DND-41 (cell line): ENCODE data around the gene TRANK1.
"Not testable (repeated sequence)": the region's sequence is repeated elsewhere in the genome, so short reads cannot be mapped to it uniquely, and the experiment has no call there.

Experiments used
- ATAC-seq: fragments of 200-7000 bp; cut with Tn5 transposase; 3 replicates; pipeline ENCODE4 v1.9.1; 2021; ENCODE audit warnings: low read depth; ENCODE audit not compliant: insufficient read depth
- DNase-seq: peaks from one replicate; pipeline ENCODE4 v3.0.0-alpha.2; 2020
- H2AFZ ChIP-seq: 2 replicates; pipeline ENCODE4 v1.6.0; 2012; ENCODE audit warnings: low read depth, low read length
- H3K27ac ChIP-seq: 2 replicates; pipeline ENCODE4 v1.5.1; 2012; ENCODE audit warnings: low read length, inconsistent platforms
- H3K27me3 ChIP-seq: fragments of 200-600 bp; sonication (generic); 2 replicates; pipeline ENCODE4 v1.6.0; 2012; ENCODE audit warnings: low read length, mild to moderate bottlenecking, inconsistent platforms; ENCODE audit not compliant: insufficient read depth, poor library complexity
- H3K36me3 ChIP-seq: 2 replicates; pipeline ENCODE4 v1.5.1; 2012; ENCODE audit warnings: low read length, inconsistent platforms; ENCODE audit not compliant: insufficient read depth
- H3K4me1 ChIP-seq: 2 replicates; pipeline ENCODE4 v1.5.1; 2012; ENCODE audit warnings: mild to moderate bottlenecking, low read length; ENCODE audit not compliant: insufficient read depth
- H3K4me2 ChIP-seq: 2 replicates; pipeline ENCODE4 v1.6.0; 2012; ENCODE audit warnings: mild to moderate bottlenecking, moderate library complexity, low read length, inconsistent platforms; ENCODE audit not compliant: insufficient read depth
- H3K4me3 ChIP-seq, 2 experiments: fragments of 200-600 bp in 1 of 2; shearing (Covaris generic) in 1 of 2; 2 replicates each; pipeline ENCODE4 v1.5.1; 2012 to 2016; ENCODE audit warnings: inconsistent platforms in 2 of 2, low read length in 2 of 2, mild to moderate bottlenecking in 2 of 2, low read depth in 1 of 2, moderate library complexity in 1 of 2
- H3K79me2 ChIP-seq: 2 replicates; pipeline ENCODE4 v1.6.0; 2012; ENCODE audit warnings: low read length, inconsistent platforms; ENCODE audit not compliant: insufficient read depth
- H3K9ac ChIP-seq: 2 replicates; pipeline ENCODE4 v1.6.0; 2012; ENCODE audit warnings: low read depth, mild to moderate bottlenecking, inconsistent platforms, low read length, moderate library complexity
- H3K9me3 ChIP-seq: 2 replicates; pipeline ENCODE4 v1.5.1; 2012; ENCODE audit warnings: low read length, moderate library complexity, mild to moderate bottlenecking, inconsistent platforms; ENCODE audit not compliant: insufficient read depth, severe bottlenecking
- H4K20me1 ChIP-seq: 2 replicates; pipeline ENCODE4 v1.6.0; 2012; ENCODE audit warnings: low read length; ENCODE audit not compliant: insufficient read depth
- CTCF ChIP-seq: IDR thresholded peaks from 2 replicates; pipeline ENCODE4 v1.5.1; 2012; ENCODE audit warnings: borderline replicate concordance, low read length, moderate library complexity, mild to moderate bottlenecking; ENCODE audit not compliant: poor library complexity, severe bottlenecking; ENCODE audit errors: extremely low read depth
- EZH2 ChIP-seq: IDR thresholded peaks from 3 replicates; pipeline ENCODE4 v1.6.1; 2012; ENCODE audit warnings: borderline replicate concordance, low read depth, mild to moderate bottlenecking, moderate library complexity, low read length, inconsistent platforms; ENCODE audit not compliant: severe bottlenecking

TRANK1 gene

GRCh38 chr3:36957063-36957462 is 12.2 kb upstream of the TRANK1 start:
- ATAC-seq (no peak), DNase-seq (no peak)
- peaks cover 15% of the 10 kb centered on the region; the same call in 1 of the 2 replicates for H3K4me1 ChIP-seq
- no peak overlapping the region for H2AFZ ChIP-seq
- TF ChIP-seq EZH2 (no peak), CTCF (peak; percentile 33)
- H3K27ac ChIP-seq, result no peak overlapping the region
- H3K9ac ChIP-seq, result no peak overlapping the region
- no peak overlapping the region for H3K4me2 ChIP-seq
- no peaks in the 10 kb centered on the region for H4K20me1 ChIP-seq
- no peak overlapping the region for H3K4me3 ChIP-seq
- no peaks in the 10 kb centered on the region for H3K36me3 ChIP-seq
- no peaks in the 10 kb centered on the region for H3K79me2 ChIP-seq
- H3K9me3 ChIP-seq, result no peaks in the 10 kb centered on the region
- no peaks in the 10 kb centered on the region for H3K27me3 ChIP-seq

GRCh38 chr3:36956155-36956554 is 11.3 kb upstream of the TRANK1 start:
- Histone ChIP-seq H3K36me3 (no peaks in the 10 kb centered on the region), H3K79me2 (no peaks in the 10 kb centered on the region), H3K9ac (no peak overlapping the region), H3K27me3 (no peaks in the 10 kb centered on the region), H3K4me2 (no peak overlapping the region), H3K4me3 (no peak overlapping the region), H3K27ac (no peak overlapping the region), H3K9me3 (no peaks in the 10 kb centered on the region), H4K20me1 (no peaks in the 10 kb centered on the region), H2AFZ (no peak overlapping the region), H3K4me1 (peaks cover 15% of the 10 kb centered on the region; the same call in 1 of the 2 replicates)
- DNase-seq (no peak), ATAC-seq (no peak)
- TF ChIP-seq EZH2 (no peak), CTCF (no peak)

GRCh38 chr3:36954452-36955134 is 9.7 kb upstream of the TRANK1 start:
- no peaks in the 10 kb centered on the region for H4K20me1 ChIP-seq
- no peaks in the 10 kb centered on the region for H3K36me3 ChIP-seq
- no peak for TF ChIP-seq CTCF
- TF ChIP-seq EZH2, result no peak
- no peak for DNase-seq
- no peak overlapping the region for H3K4me3 ChIP-seq
- no peaks in the 10 kb centered on the region for H3K27me3 ChIP-seq
- no peak overlapping the region for H3K4me2 ChIP-seq
- no peaks in the 10 kb centered on the region for H3K79me2 ChIP-seq
- H3K9ac ChIP-seq, result no peak overlapping the region
- H2AFZ ChIP-seq, result no peak overlapping the region
- no peak for ATAC-seq
- H3K27ac ChIP-seq, result no peak overlapping the region
- peaks cover under 1% of the 10 kb centered on the region for H3K9me3 ChIP-seq
- peaks cover 15% of the 10 kb centered on the region; the same call in 1 of the 2 replicates for H3K4me1 ChIP-seq

- not testable (repeated sequence) for H4K20me1 ChIP-seq, H3K4me2 ChIP-seq, H3K36me3 ChIP-seq, H3K4me3 ChIP-seq, H2AFZ ChIP-seq, ATAC-seq, H3K79me2 ChIP-seq, H3K27me3 ChIP-seq, H3K9ac ChIP-seq, H3K27ac ChIP-seq, DNase-seq
- peaks cover 28% of the 10 kb centered on the region for H3K9me3 ChIP-seq
- peaks cover 15% of the 10 kb centered on the region for H3K4me1 ChIP-seq
Measured at GRCh38 chr3:36947814-36948213, 3.0 kb upstream of the TRANK1 start.
